Immature natural killer cell (primary cell): ENCODE data around the gene FRS3. TPM values are rescaled to one million over a fixed set of nuclear protein-coding genes. Genes with fewer than 3 reads are reported as not detected.

ENCODE experiments used
- DNase-seq, 3 donors: peaks; one replicate each; pipeline ENCODE4 v3.0.0; 2022; ENCODE audit warnings: mixed read lengths in 1 of 3
- H3K27ac Mint-ChIP-seq, 6 donors: one replicate each; pipeline ENCODE4 v1.8.0; 2020; ENCODE audit warnings: mixed read lengths in 6 of 6, mild to moderate bottlenecking in 5 of 6, inconsistent platforms in 4 of 6, moderate library complexity in 3 of 6
- H3K27me3 Mint-ChIP-seq, 3 donors: one replicate each; pipeline ENCODE4 v1.8.0; 2020 to 2021; ENCODE audit warnings: low read depth in 3 of 3, mild to moderate bottlenecking in 3 of 3, mixed read lengths in 3 of 3, moderate library complexity in 3 of 3, inconsistent platforms in 1 of 3
- H3K36me3 Mint-ChIP-seq, 3 donors: one replicate each; pipeline ENCODE4 v1.8.0; 2020; ENCODE audit warnings: mixed read lengths in 3 of 3, inconsistent platforms in 2 of 3, mild to moderate bottlenecking in 2 of 3
- H3K4me1 Mint-ChIP-seq, 2 donors: one replicate each; pipeline ENCODE4 v1.8.0; 2020; ENCODE audit warnings: inconsistent platforms in 2 of 2, mild to moderate bottlenecking in 2 of 2, mixed read lengths in 2 of 2, moderate library complexity in 1 of 2
- H3K4me3 Mint-ChIP-seq, 5 donors: one replicate each; pipeline ENCODE4 v1.8.0; 2020; ENCODE audit warnings: mild to moderate bottlenecking in 5 of 5, mixed read lengths in 5 of 5, inconsistent platforms in 3 of 5, moderate library complexity in 3 of 5
- H3K9me3 Mint-ChIP-seq, 6 donors: one replicate each; pipeline ENCODE4 v1.8.0; 2020; ENCODE audit warnings: mild to moderate bottlenecking in 6 of 6, mixed read lengths in 6 of 6, inconsistent platforms in 4 of 6, moderate library complexity in 3 of 6
- polyA plus RNA-seq, 3 donors: library from polyadenylated mRNA; unstranded; fragments of 300-500 nt; fragmentation: Illumina TruSeq; gene quantifications; one replicate each; pipeline ENCODE4 v1.2.3, GENCODE V29; 2021

FRS3 gene
- polyA plus RNA-seq, 3 donors from 2014 or later, result 0.80 to 2.1 TPM; not detected in 1

DNA sequence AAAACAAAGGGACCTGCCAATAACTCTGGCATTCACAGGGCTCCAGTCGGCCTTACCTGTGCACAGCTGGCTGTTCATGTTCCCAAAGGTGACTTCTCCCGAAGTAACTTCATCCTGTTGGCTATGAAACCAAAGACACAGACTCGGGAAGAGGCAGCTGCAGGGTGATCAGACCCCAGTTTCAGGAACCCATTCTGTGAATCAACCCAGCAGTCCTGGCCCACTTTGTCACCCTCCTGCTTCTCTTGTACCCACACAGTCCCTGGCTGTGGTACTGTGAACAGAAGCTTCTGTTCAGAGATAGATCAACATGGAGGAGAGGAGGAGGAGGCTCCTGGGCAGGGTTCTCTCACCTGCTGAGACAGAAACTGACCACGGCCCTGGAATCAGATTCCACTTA lies 23.8 kb downstream of the FRS3 start:
- Mint-ChIP-seq H3K36me3 (no peaks in the 10 kb centered on the region), H3K9me3 (no peaks in the 10 kb centered on the region), H3K4me3 (no peak overlapping the region), H3K4me1 (no peaks in the 10 kb centered on the region), H3K27ac (no peak overlapping the region), H3K27me3 (peaks cover 2 to 4% (median 2%) of the 10 kb centered on the region in 3 donors)
- DNase-seq, result no peak

DNA sequence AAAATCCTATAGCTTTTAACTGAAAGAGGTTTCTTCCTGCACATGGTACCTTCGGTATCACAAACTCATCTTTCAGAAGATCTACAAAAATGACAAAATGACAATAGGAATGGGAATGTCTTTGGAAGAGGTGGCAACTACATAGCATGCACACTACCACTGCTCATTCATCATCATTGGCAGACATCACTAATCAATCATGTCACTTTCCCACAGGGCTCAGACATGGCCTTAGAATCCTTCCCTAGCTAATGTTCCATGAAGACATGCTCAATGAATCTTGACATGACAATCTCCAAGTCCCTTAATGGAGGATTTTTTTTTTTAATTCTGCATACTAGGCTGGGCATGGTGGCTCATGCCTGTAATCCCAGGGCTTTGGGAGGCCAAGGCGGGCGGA lies 29.3 kb downstream of the FRS3 start:
- no peak overlapping the region for H3K4me3 Mint-ChIP-seq
- H3K9me3 Mint-ChIP-seq, result no peaks in the 10 kb centered on the region
- no peak overlapping the region for H3K27ac Mint-ChIP-seq
- no peak for DNase-seq
- peaks cover 0 to 7% (median 0%) of the 10 kb centered on the region in 3 donors for H3K36me3 Mint-ChIP-seq
- H3K4me1 Mint-ChIP-seq, result no peaks in the 10 kb centered on the region
- peaks cover 0 to 2% (median 2%) of the 10 kb centered on the region in 3 donors for H3K27me3 Mint-ChIP-seq

DNA sequence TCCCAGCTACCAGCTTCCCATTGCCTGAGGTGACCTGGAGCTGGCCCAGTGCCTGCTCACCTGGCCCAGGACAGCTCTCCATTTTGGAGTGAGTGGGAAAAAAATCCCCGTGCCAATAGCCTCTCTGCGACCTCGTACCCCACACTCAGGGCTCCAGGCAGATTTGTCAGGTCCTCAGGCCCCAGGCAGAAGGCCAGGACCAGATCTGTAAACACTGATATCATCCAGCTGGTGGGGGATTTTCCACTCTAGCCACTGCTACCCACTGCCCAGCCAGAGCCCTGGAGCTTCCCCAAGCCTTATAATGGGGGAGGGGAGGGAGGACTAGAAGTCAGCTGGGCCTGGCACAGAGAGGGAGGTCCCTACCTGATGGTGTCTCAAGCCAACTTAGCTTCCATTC lies 31.2 kb downstream of the FRS3 start:
- no peaks in the 10 kb centered on the region for H3K4me1 Mint-ChIP-seq
- peaks cover 0 to 2% (median 2%) of the 10 kb centered on the region in 3 donors for H3K27me3 Mint-ChIP-seq
- H3K27ac Mint-ChIP-seq, result no peak overlapping the region
- DNase-seq, result no peak
- H3K9me3 Mint-ChIP-seq, result no peaks in the 10 kb centered on the region
- H3K36me3 Mint-ChIP-seq, result peaks cover 0 to 7% (median 0%) of the 10 kb centered on the region in 3 donors
- H3K4me3 Mint-ChIP-seq, result no peak overlapping the region

DNA sequence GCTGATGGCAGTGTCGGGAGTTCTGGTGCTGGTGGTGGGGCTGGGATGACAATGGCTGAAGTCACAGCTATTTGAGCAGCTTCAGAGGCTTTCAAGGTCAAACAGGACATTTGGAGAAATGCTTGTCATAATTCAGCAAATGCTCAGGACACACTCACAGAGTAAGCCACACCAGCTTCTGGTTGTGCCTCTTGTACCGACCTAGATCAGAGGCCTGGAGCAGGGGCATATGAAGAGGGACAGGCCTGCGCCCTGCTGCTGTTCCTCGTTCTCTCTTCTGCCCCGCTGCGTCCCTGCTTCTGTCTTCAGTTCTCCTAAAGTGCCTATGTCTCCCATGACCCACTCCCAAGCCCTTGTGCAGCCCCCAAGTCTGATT lies 31.6 kb downstream of the FRS3 start:
- Mint-ChIP-seq H3K4me1 (no peaks in the 10 kb centered on the region), H3K27ac (no peak overlapping the region)

DNA sequence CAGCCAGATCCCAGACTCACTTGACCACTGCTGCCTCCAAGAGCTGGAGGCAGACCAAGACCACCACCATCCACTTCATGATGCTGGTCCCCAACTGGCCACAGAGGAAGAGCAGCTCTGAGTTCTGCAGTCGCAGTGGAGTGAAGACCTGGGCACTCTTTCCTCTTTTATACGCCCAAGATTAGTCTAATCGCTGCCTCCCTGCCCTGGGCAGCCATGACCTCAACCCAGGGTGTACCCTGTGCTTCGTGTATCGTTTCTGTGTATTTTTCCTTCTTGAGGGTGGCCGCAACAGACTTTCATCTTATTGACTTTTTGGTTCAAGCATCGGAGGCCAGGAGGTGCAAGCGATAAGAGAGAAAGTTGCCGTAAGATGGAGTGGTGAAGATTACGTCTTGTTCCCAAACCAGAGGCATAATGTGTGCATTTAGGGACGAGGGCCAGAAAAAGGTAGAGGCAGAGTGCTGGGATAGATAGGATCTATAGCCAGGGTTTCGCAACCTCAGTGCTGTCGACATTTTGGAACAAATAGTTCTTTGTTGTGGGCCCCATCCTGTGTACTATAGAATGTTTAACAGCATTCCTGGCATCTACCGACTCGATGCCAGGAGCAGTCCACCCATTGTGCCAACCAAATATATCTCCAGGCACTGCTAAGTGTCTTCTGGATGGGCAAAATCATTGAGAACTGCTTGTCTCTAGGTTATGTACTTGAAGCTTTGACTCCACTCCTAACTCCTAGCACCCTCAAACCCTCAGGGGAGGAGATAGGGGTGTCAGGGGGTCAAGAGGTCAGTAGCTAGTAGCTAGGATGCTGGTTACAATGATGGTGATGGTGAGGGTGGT lies 32.2 kb downstream of the FRS3 start, which contains the start of gene PGC:
PGC (minus strand) TSS at position 142 of the 846 bp plus-strand sequence; CDS start at position 79, 63 bp downstream.
- Mint-ChIP-seq H3K9me3 (no peaks in the 10 kb centered on the region), H3K4me3 (no peak within 1 kb of the TSS), H3K27ac (no peak within 1 kb of the TSS), H3K27me3 (peaks cover 2 to 5% (median 3%) of the 10 kb centered on the region in 3 donors), H3K4me1 (no peaks in the 10 kb centered on the region), H3K36me3 (peaks cover 0 to 7% (median 0%) of the 10 kb centered on the region in 3 donors)
- DNase-seq, result no peak

More for the DNA sequence above, 31.6 kb downstream of the FRS3 start:
- Mint-ChIP-seq H3K27me3 (peaks cover 0 to 2% (median 2%) of the 10 kb centered on the region in 3 donors), H3K9me3 (no peaks in the 10 kb centered on the region), H3K36me3 (peaks cover 0 to 7% (median 0%) of the 10 kb centered on the region in 3 donors), H3K4me3 (no peak overlapping the region)
- no peak for DNase-seq

DNA sequence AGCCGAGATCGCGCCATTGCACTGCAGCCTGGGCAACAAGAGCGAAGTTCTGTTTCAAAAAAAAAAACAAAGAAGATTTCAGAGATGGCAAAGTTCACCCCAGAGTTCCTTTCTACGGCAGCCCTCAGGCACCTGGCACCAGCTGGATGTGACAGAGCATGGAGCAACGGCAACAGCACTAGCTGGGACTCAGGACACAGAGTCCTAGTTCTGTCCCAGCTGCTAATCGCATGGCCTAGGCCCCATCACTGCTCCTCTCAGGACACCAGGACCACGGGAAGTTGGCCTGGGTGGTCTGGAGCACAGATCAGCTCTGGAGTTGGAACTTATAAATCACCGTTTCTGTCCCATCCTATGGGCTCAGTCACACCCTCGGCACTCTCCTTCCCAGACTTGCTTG lies 33.6 kb downstream of the FRS3 start:
- no peak overlapping the region for H3K27ac Mint-ChIP-seq
- no peak for DNase-seq
- peaks cover 1 to 5% (median 4%) of the 10 kb centered on the region in 3 donors for H3K27me3 Mint-ChIP-seq
- H3K4me3 Mint-ChIP-seq, result no peak overlapping the region
- no peaks in the 10 kb centered on the region for H3K9me3 Mint-ChIP-seq
- no peaks in the 10 kb centered on the region for H3K4me1 Mint-ChIP-seq
- peaks cover 0 to 7% (median 0%) of the 10 kb centered on the region in 3 donors for H3K36me3 Mint-ChIP-seq

DNA sequence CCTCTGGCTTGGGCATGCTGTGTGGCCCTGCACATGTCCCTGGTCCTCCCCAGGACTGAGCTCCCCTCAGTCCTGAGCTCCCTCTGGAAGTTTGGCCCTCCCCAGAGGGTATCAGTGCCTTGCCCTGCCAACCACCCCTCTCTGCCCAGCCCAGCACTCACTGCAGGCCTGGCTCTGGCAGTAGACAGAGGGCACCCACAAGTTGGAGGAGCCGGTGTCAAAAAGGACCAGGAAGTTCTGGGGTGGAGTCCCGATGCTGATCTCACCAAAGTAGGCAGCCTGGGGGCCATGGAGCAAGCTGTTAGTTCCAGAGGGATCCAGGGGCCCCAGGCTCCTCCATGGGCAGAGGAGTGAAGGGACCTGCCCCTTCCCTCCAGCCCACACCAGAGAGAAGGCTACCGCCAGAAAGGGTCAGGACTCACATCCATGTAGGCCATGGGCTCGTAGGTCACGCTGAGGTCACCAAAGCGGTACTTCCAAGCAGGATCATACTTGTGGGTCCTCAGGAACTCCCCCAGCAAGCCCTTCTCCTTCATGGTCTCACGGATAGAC lies 35.4 kb downstream of the FRS3 start:
- no peaks in the 10 kb centered on the region for H3K4me1 Mint-ChIP-seq
- H3K36me3 Mint-ChIP-seq, result no peaks in the 10 kb centered on the region
- H3K9me3 Mint-ChIP-seq, result no peaks in the 10 kb centered on the region
- H3K27me3 Mint-ChIP-seq, result peaks cover 0 to 5% (median 4%) of the 10 kb centered on the region in 3 donors
- no peak overlapping the region for H3K4me3 Mint-ChIP-seq
- no peak for DNase-seq
- H3K27ac Mint-ChIP-seq, result no peak overlapping the region

DNA sequence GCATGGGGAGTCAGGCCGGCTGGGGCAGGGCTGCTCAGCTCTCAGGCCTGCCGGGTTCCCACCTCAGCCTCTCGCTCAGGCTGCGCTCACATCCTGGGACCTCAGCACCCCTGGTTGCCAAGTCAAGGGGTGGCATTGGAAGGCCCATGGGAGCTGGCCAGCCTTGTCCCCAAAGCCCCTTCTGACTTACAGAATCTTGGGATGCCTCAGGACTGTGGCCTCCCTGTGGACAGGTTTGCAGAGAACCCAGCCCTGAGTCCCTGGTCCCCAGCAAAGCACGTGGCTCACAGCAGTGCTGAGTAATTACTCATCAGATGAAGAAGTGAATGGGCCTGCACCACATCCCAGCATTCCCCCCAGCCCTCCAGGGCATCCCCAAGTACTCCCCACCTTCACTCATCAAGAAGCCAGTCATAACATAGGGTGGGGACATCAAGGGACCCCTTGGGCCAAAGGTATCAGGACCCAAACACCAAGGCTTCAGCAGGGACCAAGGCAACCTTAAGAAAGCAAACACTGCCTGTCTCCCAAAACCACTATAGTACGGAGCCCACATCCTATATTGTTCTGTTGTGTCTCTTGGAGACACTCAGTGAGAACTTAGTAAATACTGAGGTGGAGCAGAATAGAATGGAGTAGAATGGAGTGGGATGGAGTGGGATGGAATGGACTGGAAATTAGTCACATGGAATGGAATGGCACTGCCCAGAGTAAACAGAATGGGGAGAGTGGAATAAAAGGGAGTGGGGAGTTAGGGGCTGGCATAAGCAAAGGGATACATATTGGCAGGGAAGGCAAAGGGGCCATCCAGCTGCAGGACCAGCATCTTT lies 36.1 kb downstream of the FRS3 start:
- no peaks in the 10 kb centered on the region for H3K36me3 Mint-ChIP-seq
- H3K9me3 Mint-ChIP-seq, result no peaks in the 10 kb centered on the region
- H3K4me3 Mint-ChIP-seq, result no peak overlapping the region
- H3K27ac Mint-ChIP-seq, result peak overlapping the region in 1 of 6 donors; percentile 29
- H3K27me3 Mint-ChIP-seq, result peaks cover 0 to 5% (median 4%) of the 10 kb centered on the region in 3 donors
- DNase-seq, result no peak
- no peaks in the 10 kb centered on the region for H3K4me1 Mint-ChIP-seq

DNA sequence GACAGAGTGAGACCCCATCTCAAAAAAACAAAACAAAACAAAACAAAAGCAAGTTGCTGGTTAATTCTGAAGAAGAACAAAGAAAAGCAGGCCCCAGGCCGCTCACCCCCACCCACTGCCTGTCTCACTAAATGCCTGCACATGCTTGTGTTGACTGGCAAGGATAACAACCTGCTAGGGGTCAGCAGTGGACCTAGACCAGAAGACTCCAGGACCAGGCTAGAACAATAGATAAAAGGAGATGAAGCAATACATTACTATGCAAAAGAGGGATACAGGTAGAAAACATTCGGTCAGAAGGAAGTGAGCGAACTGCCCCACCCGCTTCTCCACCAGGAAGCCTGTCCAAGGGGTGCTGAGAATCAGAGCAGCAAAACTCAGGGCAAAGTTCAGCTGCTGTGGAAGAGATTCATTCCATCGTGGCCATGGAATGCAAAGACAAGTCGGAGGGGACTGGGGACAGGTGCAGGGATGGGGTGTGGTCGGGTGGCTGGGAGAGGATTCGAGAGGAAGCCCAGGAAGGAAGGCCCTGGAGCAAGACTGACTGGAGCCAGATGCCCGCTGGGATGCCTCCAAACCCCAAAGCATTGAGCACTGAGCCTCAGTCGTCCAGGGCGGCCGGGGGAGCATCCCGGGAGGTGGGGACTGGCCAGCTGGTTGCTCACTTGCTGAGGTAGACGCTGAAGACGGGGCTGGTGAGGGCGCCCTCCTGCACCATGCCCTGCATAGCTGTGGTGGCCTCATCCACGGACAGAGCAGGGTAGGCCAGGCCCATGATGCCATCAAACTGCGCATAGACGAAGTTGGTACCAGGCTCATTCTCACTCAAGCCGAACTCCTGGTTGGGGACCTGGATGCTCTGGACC lies 37.8 kb downstream of the FRS3 start:
- no peaks in the 10 kb centered on the region for H3K36me3 Mint-ChIP-seq
- H3K9me3 Mint-ChIP-seq, result no peaks in the 10 kb centered on the region
- no peaks in the 10 kb centered on the region for H3K4me1 Mint-ChIP-seq
- H3K27ac Mint-ChIP-seq, result no peak overlapping the region
- peaks cover 0 to 4% (median 4%) of the 10 kb centered on the region in 3 donors for H3K27me3 Mint-ChIP-seq
- H3K4me3 Mint-ChIP-seq, result no peak overlapping the region
- no peak for DNase-seq

DNA sequence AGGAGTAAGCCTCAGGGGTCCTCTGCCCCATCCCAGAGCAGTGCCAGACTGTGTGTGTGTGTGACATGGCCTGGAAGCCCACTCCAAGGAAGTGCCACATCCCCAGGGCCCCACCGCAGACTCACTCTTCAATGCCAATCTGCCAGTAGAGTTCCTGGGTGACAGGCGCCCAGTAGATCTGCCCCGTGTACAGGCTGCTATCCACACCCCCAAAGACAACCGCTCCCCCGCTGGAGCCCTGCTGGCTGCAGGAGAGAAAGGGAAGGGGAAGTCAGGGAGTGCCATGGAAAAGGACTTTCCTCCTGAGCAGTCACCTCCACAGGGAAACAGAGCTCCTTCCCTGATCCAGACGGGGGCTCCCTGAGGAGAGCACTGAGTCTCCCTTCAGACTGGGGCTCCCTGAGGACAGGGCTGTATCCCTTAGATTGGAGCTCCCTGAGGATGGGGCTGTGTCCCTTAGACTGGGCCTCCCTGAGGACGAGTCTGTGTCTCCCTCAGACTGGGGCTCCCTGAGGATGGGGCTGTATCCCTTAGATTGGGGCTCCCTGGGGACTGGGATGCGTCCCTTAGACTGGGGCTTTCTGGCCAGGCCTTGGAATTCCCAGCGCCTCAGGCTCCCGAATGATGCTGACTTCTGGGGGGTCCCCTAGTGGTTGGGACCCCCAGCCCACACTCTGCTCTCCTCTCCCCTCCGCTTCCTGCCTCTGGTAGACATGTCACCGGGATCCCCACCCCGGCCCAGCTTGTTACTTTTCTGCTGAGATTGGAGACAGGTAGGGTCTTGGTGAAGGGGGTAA lies 39.1 kb downstream of the FRS3 start:
- peaks cover 0 to 7% (median 4%) of the 10 kb centered on the region in 3 donors for H3K27me3 Mint-ChIP-seq
- no peaks in the 10 kb centered on the region for H3K9me3 Mint-ChIP-seq
- no peaks in the 10 kb centered on the region for H3K36me3 Mint-ChIP-seq

DNA sequence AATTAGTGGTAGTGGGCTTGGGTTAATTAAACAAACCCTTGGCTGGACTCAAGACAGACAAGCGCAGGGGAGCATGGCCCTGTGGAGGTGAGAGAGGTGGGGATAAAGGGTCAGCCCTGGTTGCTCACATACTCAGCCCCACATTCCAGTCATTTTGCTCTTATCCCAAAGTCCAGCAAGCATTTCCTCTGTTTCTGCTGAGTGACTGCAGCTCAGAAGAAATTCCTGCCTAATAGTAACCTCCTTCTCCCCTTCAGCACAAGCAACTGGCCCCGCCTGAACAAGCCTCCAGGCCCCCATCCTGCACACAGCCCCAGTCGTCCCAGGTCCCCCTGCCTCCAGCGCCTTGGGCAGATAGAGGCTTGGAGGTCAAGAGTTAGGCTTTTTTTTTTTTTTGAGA lies 40.7 kb downstream of the FRS3 start:
- Mint-ChIP-seq H3K27ac (no peak overlapping the region), H3K9me3 (no peaks in the 10 kb centered on the region), H3K4me3 (no peak overlapping the region), H3K27me3 (peaks cover 4 to 7% (median 4%) of the 10 kb centered on the region in 3 donors), H3K4me1 (peaks cover 0 to 4% of the 10 kb centered on the region in 2 donors), H3K36me3 (no peaks in the 10 kb centered on the region)
- DNase-seq, result no peak

More for the DNA sequence above, 39.1 kb downstream of the FRS3 start:
- Mint-ChIP-seq H3K27ac (no peak overlapping the region), H3K4me3 (no peak overlapping the region), H3K4me1 (peaks cover 0 to 3% of the 10 kb centered on the region in 2 donors)
- no peak for DNase-seq

DNA sequence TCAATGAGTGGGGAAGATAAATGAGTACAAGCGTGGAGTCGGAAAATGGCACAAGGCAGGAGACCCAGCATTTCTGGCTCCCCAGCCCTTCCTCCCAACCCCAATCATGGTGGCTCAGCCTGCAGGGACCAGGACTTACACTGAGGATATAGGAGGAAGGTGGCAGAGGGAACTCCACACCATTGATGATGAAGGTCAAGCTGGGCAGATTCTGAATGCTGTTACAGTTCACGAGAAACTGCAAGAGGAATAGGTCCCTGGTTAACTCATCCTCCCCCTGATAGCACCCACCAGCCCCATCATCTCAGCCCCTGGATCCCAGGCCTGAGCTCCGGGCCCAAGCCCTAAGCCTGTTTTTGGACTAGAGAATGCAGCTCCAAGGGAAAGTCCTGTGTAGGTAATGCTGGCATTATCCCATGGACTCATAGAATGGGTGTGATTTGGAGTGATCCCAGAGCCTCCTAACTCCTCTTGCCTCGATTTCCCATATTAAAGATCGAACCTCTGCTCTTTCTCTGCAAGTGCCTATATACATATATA lies 42.0 kb downstream of the FRS3 start:
- H3K9me3 Mint-ChIP-seq, result no peaks in the 10 kb centered on the region
- no peak overlapping the region for H3K27ac Mint-ChIP-seq
- H3K36me3 Mint-ChIP-seq, result no peaks in the 10 kb centered on the region
- peaks cover 12 to 17% of the 10 kb centered on the region in 2 donors for H3K4me1 Mint-ChIP-seq
- no peak for DNase-seq
- H3K4me3 Mint-ChIP-seq, result no peak overlapping the region
- H3K27me3 Mint-ChIP-seq, result peaks cover 3 to 12% (median 6%) of the 10 kb centered on the region in 3 donors
